Bronchial epithelial cell (primary cell): Measurements from ENCODE around the gene TSLP. TPM values are rescaled to one million over a fixed set of nuclear protein-coding genes. Genes with fewer than 3 reads are reported as not detected.
A peak's percentile ranks its signal among the peaks of the same experiment; 100 is the strongest.

ENCODE experiments used
- DNase-seq: peaks from one replicate; pipeline ENCODE4 v3.0.0-alpha.2; 2010; ENCODE audit warnings: low read depth
- FAIRE-seq: peaks from 2 replicates; lab custom pipeline; 2011; peaks lifted over from hg19 to GRCh38; lab: Jason Lieb, UNC
- H3K27me3 ChIP-seq: 2 replicates; pipeline ENCODE4 v1.5.1; 2011; ENCODE audit warnings: low read length; ENCODE audit not compliant: control insufficient read depth, insufficient read depth
- H3K36me3 ChIP-seq: 2 replicates; pipeline ENCODE4 v1.5.1; 2011; ENCODE audit warnings: low read length; ENCODE audit not compliant: control insufficient read depth, insufficient read depth
- H3K4me3 ChIP-seq: 2 replicates; pipeline ENCODE4 v1.5.1; 2011; ENCODE audit warnings: mild to moderate bottlenecking, low read depth, low read length, control low read depth
- total RNA-seq: library from RNA; depleted of rRNA; stranded (reverse); fragments of >200 nt; gene quantifications from 2 replicates; pipeline ENCODE4 v1.2.1, GENCODE V29; 2014
- TF ChIP-seq, protein P1 (sequence below): IDR thresholded peaks from 2 replicates; pipeline ENCODE4 v1.5.1; 2011; ENCODE audit warnings: mild to moderate bottlenecking, moderate library complexity, low read length, control low read depth, inconsistent platforms; ENCODE audit not compliant: insufficient read depth, severe bottlenecking

The TSLP gene
- total RNA-seq, 1 donor from 2014 or later: 0.79 TPM

- DNase-seq (no peak), FAIRE-seq (no peak)
- H3K27me3 ChIP-seq: peaks cover 2% of the 10 kb centered on the region
- no peak overlapping the region for H3K4me3 ChIP-seq
- H3K36me3 ChIP-seq: no peaks in the 10 kb centered on the region
- TF ChIP-seq, protein P1, sequence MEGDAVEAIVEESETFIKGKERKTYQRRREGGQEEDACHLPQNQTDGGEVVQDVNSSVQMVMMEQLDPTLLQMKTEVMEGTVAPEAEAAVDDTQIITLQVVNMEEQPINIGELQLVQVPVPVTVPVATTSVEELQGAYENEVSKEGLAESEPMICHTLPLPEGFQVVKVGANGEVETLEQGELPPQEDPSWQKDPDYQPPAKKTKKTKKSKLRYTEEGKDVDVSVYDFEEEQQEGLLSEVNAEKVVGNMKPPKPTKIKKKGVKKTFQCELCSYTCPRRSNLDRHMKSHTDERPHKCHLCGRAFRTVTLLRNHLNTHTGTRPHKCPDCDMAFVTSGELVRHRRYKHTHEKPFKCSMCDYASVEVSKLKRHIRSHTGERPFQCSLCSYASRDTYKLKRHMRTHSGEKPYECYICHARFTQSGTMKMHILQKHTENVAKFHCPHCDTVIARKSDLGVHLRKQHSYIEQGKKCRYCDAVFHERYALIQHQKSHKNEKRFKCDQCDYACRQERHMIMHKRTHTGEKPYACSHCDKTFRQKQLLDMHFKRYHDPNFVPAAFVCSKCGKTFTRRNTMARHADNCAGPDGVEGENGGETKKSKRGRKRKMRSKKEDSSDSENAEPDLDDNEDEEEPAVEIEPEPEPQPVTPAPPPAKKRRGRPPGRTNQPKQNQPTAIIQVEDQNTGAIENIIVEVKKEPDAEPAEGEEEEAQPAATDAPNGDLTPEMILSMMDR: peak; percentile 24
Observed at GRCh38 chr5:111070272-111071134, 1.0 kb upstream of the TSLP start.

- TF ChIP-seq, protein P1: peak; percentile 19
- Histone ChIP-seq H3K27me3 (peaks cover 2% of the 10 kb centered on the region), H3K36me3 (no peaks in the 10 kb centered on the region), H3K4me3 (peak overlapping the region; percentile 53)
- no peak for DNase-seq
- no peak for FAIRE-seq
Observed at GRCh38 chr5:111072949-111073682, 1.6 kb downstream of the TSLP start.

DNA sequence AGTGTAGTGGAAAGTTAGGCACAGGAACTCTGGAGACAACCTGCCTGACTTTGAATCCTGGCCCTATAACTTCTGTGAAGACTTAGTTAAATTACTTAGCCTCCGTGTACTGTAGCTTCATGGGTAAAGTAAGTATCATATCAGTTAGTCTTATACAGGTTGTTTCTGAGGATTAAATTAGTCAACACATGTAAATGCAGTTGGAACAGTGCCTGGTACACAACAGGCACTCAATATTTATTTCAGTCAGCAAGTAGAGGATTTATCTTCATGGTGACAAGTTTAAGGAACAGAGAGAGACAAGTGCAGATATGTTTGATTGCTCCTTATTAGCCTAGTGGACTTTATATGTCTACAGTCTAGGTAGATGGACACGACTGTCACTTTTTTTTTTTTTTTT lies 2.7 kb downstream of the TSLP start:
- Histone ChIP-seq H3K36me3 (no peaks in the 10 kb centered on the region), H3K4me3 (peak overlapping the region; percentile 53)
- no peak for FAIRE-seq

GRCh38 chr5:111075520-111075919 lies 4.0 kb downstream of the TSLP start:
- Histone ChIP-seq H3K4me3 (no peak overlapping the region), H3K27me3 (peaks cover under 1% of the 10 kb centered on the region), H3K36me3 (no peaks in the 10 kb centered on the region)
- no peak for FAIRE-seq
- TF ChIP-seq, protein P1: no peak
- peak; percentile 99 for DNase-seq

More for the DNA sequence above, 2.7 kb downstream of the TSLP start:
- TF ChIP-seq, protein P1: no peak
- peak; percentile 42 for DNase-seq
- H3K27me3 ChIP-seq: peaks cover 2% of the 10 kb centered on the region

DNA sequence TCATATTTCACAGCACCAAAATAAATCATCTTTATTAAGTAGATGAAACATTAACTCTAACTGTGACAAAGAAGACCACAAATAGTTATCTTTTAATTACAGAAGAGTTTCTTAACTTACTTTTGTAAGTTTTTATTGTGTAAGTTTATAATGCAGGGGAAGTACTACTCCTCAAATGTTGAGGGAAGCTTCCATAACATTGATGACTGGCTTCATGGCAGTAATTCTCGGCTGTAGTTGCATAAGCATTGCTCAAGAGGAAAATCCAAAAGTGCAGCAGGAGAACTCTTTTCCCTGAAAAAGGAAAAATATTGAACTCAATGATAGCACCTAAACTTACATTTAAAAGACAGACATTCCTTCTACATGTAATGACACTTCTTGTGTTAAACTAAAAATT lies 4.6 kb downstream of the TSLP start:
- no peak for DNase-seq
- TF ChIP-seq, protein P1: no peak
- no peak for FAIRE-seq
- Histone ChIP-seq H3K36me3 (no peaks in the 10 kb centered on the region), H3K27me3 (no peaks in the 10 kb centered on the region), H3K4me3 (no peak overlapping the region)
